Breast epithelium (tissue), 3 donors: Measurements from ENCODE around the gene HNRNPAB.

Experiments used
- POLR2A ChIP-seq: fragments of 450-650 bp; IDR thresholded peaks from one replicate; pipeline ENCODE4 v1.6.1; 2016; ENCODE audit warnings: antibody characterized with exemption, mild to moderate bottlenecking, moderate library complexity
- POLR2AphosphoS5 ChIP-seq, 3 donors: sonication (generic); formaldehyde crosslinking; IDR thresholded peaks; one replicate each; pipeline ENCODE4 v1.6.1; 2017; ENCODE audit warnings: antibody characterized with exemption in 3 of 3
- TF ChIP-seq, protein P1 (sequence below), 3 donors: fragments of 450-650 bp; IDR thresholded peaks; one replicate each; pipeline ENCODE4 v1.5.1; 2016 to 2017; ENCODE audit warnings: antibody characterized with exemption in 3 of 3, mild to moderate bottlenecking in 3 of 3, moderate library complexity in 3 of 3

DNA sequence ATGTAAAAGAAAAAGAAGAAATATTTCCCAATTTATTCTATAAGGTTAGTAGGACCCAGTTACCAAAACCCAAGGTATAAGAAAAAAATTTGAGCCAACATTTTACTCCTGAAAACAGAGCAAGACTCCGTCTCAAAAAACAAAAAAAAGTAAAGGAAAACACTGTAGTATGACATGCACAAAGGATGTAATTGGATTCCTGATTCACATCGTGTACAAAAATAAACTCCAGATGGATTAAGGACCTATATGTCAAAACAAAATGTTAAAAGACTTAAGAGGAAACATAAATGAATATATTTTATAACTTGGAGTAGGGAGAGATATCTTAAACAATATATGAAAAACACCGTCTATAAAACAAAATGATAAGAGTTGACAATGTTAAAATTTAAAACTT, 14.5 kb downstream of the HNRNPAB start:
- TF ChIP-seq, protein P1, sequence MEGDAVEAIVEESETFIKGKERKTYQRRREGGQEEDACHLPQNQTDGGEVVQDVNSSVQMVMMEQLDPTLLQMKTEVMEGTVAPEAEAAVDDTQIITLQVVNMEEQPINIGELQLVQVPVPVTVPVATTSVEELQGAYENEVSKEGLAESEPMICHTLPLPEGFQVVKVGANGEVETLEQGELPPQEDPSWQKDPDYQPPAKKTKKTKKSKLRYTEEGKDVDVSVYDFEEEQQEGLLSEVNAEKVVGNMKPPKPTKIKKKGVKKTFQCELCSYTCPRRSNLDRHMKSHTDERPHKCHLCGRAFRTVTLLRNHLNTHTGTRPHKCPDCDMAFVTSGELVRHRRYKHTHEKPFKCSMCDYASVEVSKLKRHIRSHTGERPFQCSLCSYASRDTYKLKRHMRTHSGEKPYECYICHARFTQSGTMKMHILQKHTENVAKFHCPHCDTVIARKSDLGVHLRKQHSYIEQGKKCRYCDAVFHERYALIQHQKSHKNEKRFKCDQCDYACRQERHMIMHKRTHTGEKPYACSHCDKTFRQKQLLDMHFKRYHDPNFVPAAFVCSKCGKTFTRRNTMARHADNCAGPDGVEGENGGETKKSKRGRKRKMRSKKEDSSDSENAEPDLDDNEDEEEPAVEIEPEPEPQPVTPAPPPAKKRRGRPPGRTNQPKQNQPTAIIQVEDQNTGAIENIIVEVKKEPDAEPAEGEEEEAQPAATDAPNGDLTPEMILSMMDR (IDR thresholded peaks at IDR 0.05): no peak
- no peak for TF ChIP-seq POLR2A
- TF ChIP-seq POLR2AphosphoS5 (IDR thresholded peaks at IDR 0.05): no peak
